ENCODE results near the gene FOXE1. TPM values are rescaled to one million over a fixed set of nuclear protein-coding genes. Genes with fewer than 3 reads are reported as not detected.

FOXE1 gene
- 1 to 10 TPM in 1 of 2 donors, under 1 TPM in 1; 0.97 to 5.5 TPM for total RNA-seq

- Histone ChIP-seq H3K4me1 (replicated peaks) (peaks cover 8% of the 10 kb centered on the region), H3K27me3 (replicated peaks; ENCODE audit: insufficient read depth) (peaks cover 74% of the 10 kb centered on the region), H3K9me3 (no peaks in the 10 kb centered on the region), H3K36me3 (no peaks in the 10 kb centered on the region), H3K27ac (no peak within 1 kb of the TSS), H3K4me3 (peak within 1 kb of the TSS; percentile 23 to 30)
- DNase-seq (ENCODE audit: low spot score): no peak
- intact Hi-C loops (cut with DNase I): no loop called here
- WGBS: under 1% methylated on average over 53 of the region's 83 CpGs
- no peak for TF ChIP-seq POLR2AphosphoS5 (IDR thresholded peaks at IDR 0.05)
- no peak for TF ChIP-seq POLR2A (IDR thresholded peaks at IDR 0.05)
- TF ChIP-seq CTCF (IDR thresholded peaks at IDR 0.05): no peak
Observed at GRCh38 chr9:97853056-97853843, at the start of gene FOXE1. Gene FOXE1 (plus strand): TSS chr9:97853226. CDS start chr9:97853915, 689 bp downstream.

GRCh38 chr9:97804059-97804365 lies 49.0 kb upstream of the FOXE1 start:
- H3K36me3 ChIP-seq: no peaks in the 10 kb centered on the region
- H3K9me3 ChIP-seq: no peaks in the 10 kb centered on the region
- DNase-seq (ENCODE audit: low spot score): no peak
- H3K27me3 ChIP-seq (replicated peaks; ENCODE audit: insufficient read depth): no peaks in the 10 kb centered on the region
- intact Hi-C loops (cut with DNase I): no loop called here
- WGBS: 71% methylated on average over 5 of the region's 5 CpGs
- no peak for TF ChIP-seq POLR2A (IDR thresholded peaks at IDR 0.05)
- no peak for TF ChIP-seq CTCF (IDR thresholded peaks at IDR 0.05)
- TF ChIP-seq POLR2AphosphoS5 (IDR thresholded peaks at IDR 0.05): no peak
- no peaks in the 10 kb centered on the region for H3K4me1 ChIP-seq (replicated peaks)
- peak overlapping the region; percentile 71 to 74 for H3K27ac ChIP-seq
- H3K4me3 ChIP-seq: peak overlapping the region; percentile 41 to 46

GRCh38 chr9:97806721-97807120 lies 46.3 kb upstream of the FOXE1 start:
- H3K4me3 ChIP-seq: no peak overlapping the region
- intact Hi-C loops (cut with DNase I): no loop called here
- H3K27me3 ChIP-seq (replicated peaks; ENCODE audit: insufficient read depth): no peaks in the 10 kb centered on the region
- H3K36me3 ChIP-seq: no peaks in the 10 kb centered on the region
- no peaks in the 10 kb centered on the region for H3K4me1 ChIP-seq (replicated peaks)
- no peak overlapping the region for H3K27ac ChIP-seq
- DNase-seq (ENCODE audit: low spot score): no peak
- WGBS: 64% methylated on average over 2 of the region's 2 CpGs
- no peak for TF ChIP-seq POLR2AphosphoS5 (IDR thresholded peaks at IDR 0.05)
- TF ChIP-seq POLR2A (IDR thresholded peaks at IDR 0.05): no peak
- TF ChIP-seq CTCF (IDR thresholded peaks at IDR 0.05): no peak
- no peaks in the 10 kb centered on the region for H3K9me3 ChIP-seq

GRCh38 chr9:97807681-97808080 lies 45.3 kb upstream of the FOXE1 start:
- no peak for TF ChIP-seq CTCF (IDR thresholded peaks at IDR 0.05)
- no peak for TF ChIP-seq POLR2AphosphoS5 (IDR thresholded peaks at IDR 0.05)
- no peak for TF ChIP-seq POLR2A (IDR thresholded peaks at IDR 0.05)
- Histone ChIP-seq H3K36me3 (no peaks in the 10 kb centered on the region), H3K4me1 (replicated peaks) (no peaks in the 10 kb centered on the region), H3K4me3 (no peak overlapping the region), H3K27me3 (replicated peaks; ENCODE audit: insufficient read depth) (no peaks in the 10 kb centered on the region), H3K27ac (no peak overlapping the region), H3K9me3 (no peaks in the 10 kb centered on the region)
- 40% methylated on average over 2 of the region's 2 CpGs for WGBS
- no peak for DNase-seq (ENCODE audit: low spot score)
- intact Hi-C loops (cut with DNase I): no loop called here

GRCh38 chr9:97808415-97808814 lies 44.6 kb upstream of the FOXE1 start:
- intact Hi-C loops (cut with DNase I): no loop called here
- Histone ChIP-seq H3K4me3 (no peak overlapping the region), H3K27ac (no peak overlapping the region), H3K4me1 (replicated peaks) (no peaks in the 10 kb centered on the region), H3K36me3 (no peaks in the 10 kb centered on the region), H3K9me3 (no peaks in the 10 kb centered on the region), H3K27me3 (replicated peaks; ENCODE audit: insufficient read depth) (no peaks in the 10 kb centered on the region)
- no peak for TF ChIP-seq POLR2A (IDR thresholded peaks at IDR 0.05)
- no peak for TF ChIP-seq CTCF (IDR thresholded peaks at IDR 0.05)
- TF ChIP-seq POLR2AphosphoS5 (IDR thresholded peaks at IDR 0.05): no peak
- no peak for DNase-seq (ENCODE audit: low spot score)
- WGBS: 59% methylated on average over 5 of the region's 5 CpGs
